Effector memory CD8-positive, alpha-beta T cell (primary cell): ENCODE results near the gene RPA1.
A peak's percentile ranks its signal among the peaks of the same experiment; 100 is the strongest.
"Not testable (repeated sequence)": the region's sequence is repeated elsewhere in the genome, so short reads cannot be mapped to it uniquely, and the experiment has no call there.

Source experiments
- ATAC-seq: fragments of 150-1000 bp; cut with Tn5 transposase; replicated peaks from 2 replicates; pipeline ENCODE4 v1.10.0; 2021; ENCODE audit warnings: mild to moderate bottlenecking, moderate library complexity
- DNase-seq, 3 experiments: peaks; one replicate each; pipeline ENCODE4 v3.0.0; 2021
- H3K27ac Mint-ChIP-seq, 2 donors: one replicate each; pipeline ENCODE4 v1.8.0; 2022; ENCODE audit warnings: mild to moderate bottlenecking in 2 of 2, mixed read lengths in 2 of 2, moderate library complexity in 2 of 2
- H3K27me3 Mint-ChIP-seq, 2 donors: one replicate each; pipeline ENCODE4 v1.8.0; 2022; ENCODE audit warnings: mixed read lengths in 2 of 2
- H3K36me3 Mint-ChIP-seq: one replicate; pipeline ENCODE4 v1.8.0; 2022; ENCODE audit warnings: mild to moderate bottlenecking, moderate library complexity, mixed read lengths; ENCODE audit not compliant: insufficient read depth
- H3K4me1 Mint-ChIP-seq, 2 donors: one replicate each; pipeline ENCODE4 v1.8.0; 2022; ENCODE audit warnings: low read depth in 2 of 2, mixed read lengths in 2 of 2
- H3K4me3 Mint-ChIP-seq, 2 donors: one replicate each; pipeline ENCODE4 v1.8.0; 2022; ENCODE audit warnings: mild to moderate bottlenecking in 2 of 2, mixed read lengths in 2 of 2, moderate library complexity in 2 of 2
- H3K9me3 Mint-ChIP-seq, 2 donors: one replicate each; pipeline ENCODE4 v1.8.0; 2022; ENCODE audit warnings: mixed read lengths in 2 of 2
- total RNA-seq, 9 experiments: gene quantifications; one replicate each; lab custom pipeline; 2026; lab: John Stamatoyannopoulos, UW

RPA1 gene
- 47.2 to 99.6 (median 64.4) reads per million in 9 experiments for total RNA-seq

GRCh38 chr17:1829592-1830257 is at the start of gene RPA1, which contains the start of gene SMYD4:
RPA1 (plus strand) TSS chr17:1830005; CDS start chr17:1830094, 89 bp downstream.
SMYD4 (minus strand) TSS chr17:1829902; CDS start chr17:1827994, 1,908 bp downstream.
- peak; percentile 98 for ATAC-seq
- H3K27ac Mint-ChIP-seq = peak within 1 kb of the TSS; percentile 85 to 89
- peaks cover 35 to 47% of the 10 kb centered on the region in 2 donors for H3K4me1 Mint-ChIP-seq
- no peaks in the 10 kb centered on the region for H3K9me3 Mint-ChIP-seq
- peak; percentile 80 to 86 (median 85) for DNase-seq
- peak within 1 kb of the TSS; percentile 91 to 97 for H3K4me3 Mint-ChIP-seq
- peaks cover 37% of the 10 kb centered on the region for H3K36me3 Mint-ChIP-seq
- H3K27me3 Mint-ChIP-seq = no peaks in the 10 kb centered on the region

GRCh38 chr17:1782171-1782567 is 47.6 kb upstream of the RPA1 start:
- ATAC-seq (no peak), DNase-seq (no peak)
- H3K4me3 Mint-ChIP-seq = no peak overlapping the region
- H3K27me3 Mint-ChIP-seq = no peaks in the 10 kb centered on the region
- H3K27ac Mint-ChIP-seq = peak overlapping the region in 1 of 2 donors; percentile 16
- no peaks in the 10 kb centered on the region for H3K4me1 Mint-ChIP-seq
- H3K36me3 Mint-ChIP-seq = peaks cover 67% of the 10 kb centered on the region
- H3K9me3 Mint-ChIP-seq = no peaks in the 10 kb centered on the region

- Mint-ChIP-seq H3K36me3 (peaks cover 67% of the 10 kb centered on the region), H3K4me3 (no peak overlapping the region), H3K4me1 (no peaks in the 10 kb centered on the region), H3K27ac (peak overlapping the region; percentile 16 to 32), H3K27me3 (no peaks in the 10 kb centered on the region), H3K9me3 (no peaks in the 10 kb centered on the region)
- ATAC-seq = no peak
- no peak for DNase-seq
Measured at GRCh38 chr17:1783271-1783670, 46.5 kb upstream of the RPA1 start.

GRCh38 chr17:1783834-1784611 is 45.8 kb upstream of the RPA1 start:
- Mint-ChIP-seq H3K27ac (no peak overlapping the region), H3K36me3 (peaks cover 62% of the 10 kb centered on the region), H3K9me3 (no peaks in the 10 kb centered on the region), H3K4me3 (no peak overlapping the region), H3K4me1 (no peaks in the 10 kb centered on the region), H3K27me3 (no peaks in the 10 kb centered on the region)
- ATAC-seq = peak; percentile 51
- no peak for DNase-seq

GRCh38 chr17:1785930-1786329 is 43.9 kb upstream of the RPA1 start:
- peaks cover 44% of the 10 kb centered on the region for H3K36me3 Mint-ChIP-seq
- no peaks in the 10 kb centered on the region for H3K4me1 Mint-ChIP-seq
- ATAC-seq (no peak), DNase-seq (no peak)
- H3K9me3 Mint-ChIP-seq = no peaks in the 10 kb centered on the region
- peak overlapping the region in 1 of 2 donors; percentile 12 for H3K27ac Mint-ChIP-seq
- H3K4me3 Mint-ChIP-seq = no peak overlapping the region
- no peaks in the 10 kb centered on the region for H3K27me3 Mint-ChIP-seq

GRCh38 chr17:1786708-1787107 is 43.1 kb upstream of the RPA1 start:
- H3K36me3 Mint-ChIP-seq = peaks cover 37% of the 10 kb centered on the region
- no peaks in the 10 kb centered on the region for H3K27me3 Mint-ChIP-seq
- ATAC-seq (no peak), DNase-seq (no peak)
- H3K4me1 Mint-ChIP-seq = no peaks in the 10 kb centered on the region
- H3K4me3 Mint-ChIP-seq = no peak overlapping the region
- H3K9me3 Mint-ChIP-seq = no peaks in the 10 kb centered on the region
- H3K27ac Mint-ChIP-seq = no peak overlapping the region

- no peaks in the 10 kb centered on the region for H3K9me3 Mint-ChIP-seq
- no peak overlapping the region for H3K4me3 Mint-ChIP-seq
- H3K27me3 Mint-ChIP-seq = no peaks in the 10 kb centered on the region
- H3K36me3 Mint-ChIP-seq = peaks cover 32% of the 10 kb centered on the region
- DNase-seq = no peak
- no peak for ATAC-seq
- no peak overlapping the region for H3K27ac Mint-ChIP-seq
- H3K4me1 Mint-ChIP-seq = no peaks in the 10 kb centered on the region
Measured at GRCh38 chr17:1787301-1787902, 42.4 kb upstream of the RPA1 start.

- no peaks in the 10 kb centered on the region for H3K4me1 Mint-ChIP-seq
- H3K4me3 Mint-ChIP-seq = no peak overlapping the region
- peaks cover 17% of the 10 kb centered on the region for H3K36me3 Mint-ChIP-seq
- H3K9me3 Mint-ChIP-seq = no peaks in the 10 kb centered on the region
- ATAC-seq (no peak), DNase-seq (no peak)
- no peaks in the 10 kb centered on the region for H3K27me3 Mint-ChIP-seq
- no peak overlapping the region for H3K27ac Mint-ChIP-seq
Measured at GRCh38 chr17:1789936-1790335, 39.9 kb upstream of the RPA1 start.

- H3K27ac Mint-ChIP-seq = no peak overlapping the region
- no peaks in the 10 kb centered on the region for H3K27me3 Mint-ChIP-seq
- H3K36me3 Mint-ChIP-seq = peaks cover 15% of the 10 kb centered on the region
- H3K4me1 Mint-ChIP-seq = peaks cover 0 to 4% of the 10 kb centered on the region in 2 donors
- H3K4me3 Mint-ChIP-seq = no peak overlapping the region
- DNase-seq (no peak), ATAC-seq (no peak)
- no peaks in the 10 kb centered on the region for H3K9me3 Mint-ChIP-seq
Measured at GRCh38 chr17:1792495-1793446, 37.0 kb upstream of the RPA1 start.

- Mint-ChIP-seq H3K27me3 (no peaks in the 10 kb centered on the region), H3K4me1 (peaks cover 0 to 4% of the 10 kb centered on the region in 2 donors), H3K9me3 (no peaks in the 10 kb centered on the region), H3K4me3 (no peak overlapping the region), H3K27ac (no peak overlapping the region), H3K36me3 (peaks cover 20% of the 10 kb centered on the region)
- ATAC-seq (no peak), DNase-seq (no peak)
Measured at GRCh38 chr17:1793447-1793806, 36.4 kb upstream of the RPA1 start.

GRCh38 chr17:1796800-1797199 is 33.0 kb upstream of the RPA1 start:
- H3K27ac Mint-ChIP-seq = no peak overlapping the region
- H3K27me3 Mint-ChIP-seq = no peaks in the 10 kb centered on the region
- no peak overlapping the region for H3K4me3 Mint-ChIP-seq
- no peaks in the 10 kb centered on the region for H3K9me3 Mint-ChIP-seq
- H3K4me1 Mint-ChIP-seq = peaks cover 0 to 4% of the 10 kb centered on the region in 2 donors
- ATAC-seq = no peak
- H3K36me3 Mint-ChIP-seq = peaks cover 43% of the 10 kb centered on the region
- DNase-seq = no peak

GRCh38 chr17:1797323-1797722 is 32.5 kb upstream of the RPA1 start:
- no peaks in the 10 kb centered on the region for H3K9me3 Mint-ChIP-seq
- no peaks in the 10 kb centered on the region for H3K27me3 Mint-ChIP-seq
- H3K27ac Mint-ChIP-seq = peak overlapping the region in 1 of 2 donors; percentile 56
- H3K36me3 Mint-ChIP-seq = peaks cover 46% of the 10 kb centered on the region
- H3K4me3 Mint-ChIP-seq = no peak overlapping the region
- peaks cover 0 to 4% of the 10 kb centered on the region in 2 donors for H3K4me1 Mint-ChIP-seq
- no peak for ATAC-seq
- DNase-seq = no peak

GRCh38 chr17:1797846-1798245 is 32.0 kb upstream of the RPA1 start:
- H3K27me3 Mint-ChIP-seq, H3K9me3 Mint-ChIP-seq, H3K4me1 Mint-ChIP-seq, ATAC-seq, H3K4me3 Mint-ChIP-seq, DNase-seq: not testable (repeated sequence)
- Mint-ChIP-seq H3K27ac (peak overlapping the region in 1 of 2 donors; percentile 56), H3K36me3 (peaks cover 46% of the 10 kb centered on the region)
